Omental fat pad (tissue), 4 donors: ENCODE results near the gene GALNT15. TPM values are rescaled to one million over a fixed set of nuclear protein-coding genes. Genes with fewer than 3 reads are reported as not detected.

ENCODE experiments used
- ATAC-seq: fragments of 150-250 bp; one replicate; pipeline ENCODE4 v1.9.1; 2016; ENCODE audit warnings: mild to moderate bottlenecking, moderate library complexity; ENCODE audit not compliant: low FRiP score
- DNase-seq: peaks from one replicate; pipeline ENCODE4 v3.0.0-alpha.2; 2019; ENCODE audit warnings: low spot score
- total RNA-seq, 4 donors: library from RNA; depleted of rRNA; stranded (reverse); fragments of >200 nt; gene quantifications; one replicate each; pipeline ENCODE4 v1.1.0, GENCODE V29; 2016
- TF ChIP-seq, protein P1 (sequence below), 3 donors: fragments of 450-650 bp; IDR thresholded peaks; one replicate each; pipeline ENCODE4 v1.5.1; 2016 to 2017; ENCODE audit warnings: antibody characterized with exemption in 3 of 3, mild to moderate bottlenecking in 3 of 3, moderate library complexity in 2 of 3

GALNT15 gene
- total RNA-seq, 4 donors from 2014 or later: 135 to 717 (median 384) TPM

DNA sequence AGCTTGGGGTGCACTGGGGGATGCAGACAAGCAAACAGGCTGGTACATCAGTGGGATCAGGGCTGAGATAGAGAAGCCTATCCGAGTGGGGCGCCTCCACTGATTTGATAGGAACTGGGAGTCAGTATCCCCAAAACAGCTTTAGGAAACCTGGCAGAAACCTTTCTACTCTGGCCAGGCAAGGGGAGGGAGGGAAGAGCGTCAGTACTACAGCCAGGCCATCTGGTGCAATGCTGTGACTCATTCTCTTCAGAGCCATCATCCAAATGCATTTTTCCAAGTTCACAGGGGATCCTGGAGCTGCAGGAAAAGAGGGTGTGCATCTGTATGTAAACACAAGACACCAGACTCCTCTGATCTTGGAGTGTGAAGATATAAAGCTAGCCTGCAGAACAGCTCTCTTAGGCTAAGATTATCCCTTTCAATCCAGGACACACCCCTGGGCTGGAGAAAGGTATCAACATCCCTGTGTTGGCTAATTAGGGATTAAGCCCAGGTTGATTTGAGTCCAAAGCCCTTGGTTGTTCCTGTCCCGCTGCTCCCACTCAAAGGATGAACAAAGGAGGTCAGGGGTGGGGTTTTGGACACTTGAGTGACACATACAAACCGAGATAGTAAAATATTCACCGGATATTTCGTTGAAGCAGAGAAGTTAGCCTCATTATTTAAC is 9.3 kb downstream of the GALNT15 start:
- DNase-seq: no peak
- peak; percentile 80 for ATAC-seq

GRCh38 chr3:16186086-16186485 is 11.6 kb downstream of the GALNT15 start:
- no peak for ATAC-seq
- TF ChIP-seq, protein P1, sequence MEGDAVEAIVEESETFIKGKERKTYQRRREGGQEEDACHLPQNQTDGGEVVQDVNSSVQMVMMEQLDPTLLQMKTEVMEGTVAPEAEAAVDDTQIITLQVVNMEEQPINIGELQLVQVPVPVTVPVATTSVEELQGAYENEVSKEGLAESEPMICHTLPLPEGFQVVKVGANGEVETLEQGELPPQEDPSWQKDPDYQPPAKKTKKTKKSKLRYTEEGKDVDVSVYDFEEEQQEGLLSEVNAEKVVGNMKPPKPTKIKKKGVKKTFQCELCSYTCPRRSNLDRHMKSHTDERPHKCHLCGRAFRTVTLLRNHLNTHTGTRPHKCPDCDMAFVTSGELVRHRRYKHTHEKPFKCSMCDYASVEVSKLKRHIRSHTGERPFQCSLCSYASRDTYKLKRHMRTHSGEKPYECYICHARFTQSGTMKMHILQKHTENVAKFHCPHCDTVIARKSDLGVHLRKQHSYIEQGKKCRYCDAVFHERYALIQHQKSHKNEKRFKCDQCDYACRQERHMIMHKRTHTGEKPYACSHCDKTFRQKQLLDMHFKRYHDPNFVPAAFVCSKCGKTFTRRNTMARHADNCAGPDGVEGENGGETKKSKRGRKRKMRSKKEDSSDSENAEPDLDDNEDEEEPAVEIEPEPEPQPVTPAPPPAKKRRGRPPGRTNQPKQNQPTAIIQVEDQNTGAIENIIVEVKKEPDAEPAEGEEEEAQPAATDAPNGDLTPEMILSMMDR (IDR thresholded peaks at IDR 0.05): no peak
- no peak for DNase-seq

More for the DNA sequence above, 9.3 kb downstream of the GALNT15 start:
- TF ChIP-seq, protein P1 (IDR thresholded peaks at IDR 0.05): no peak

- no peak for DNase-seq
- TF ChIP-seq, protein P1 (IDR thresholded peaks at IDR 0.05): no peak
- no peak for ATAC-seq
Measured at GRCh38 chr3:16186565-16186964, 12.1 kb downstream of the GALNT15 start.

GRCh38 chr3:16187213-16187790 is 12.8 kb downstream of the GALNT15 start:
- no peak for DNase-seq
- TF ChIP-seq, protein P1 (IDR thresholded peaks at IDR 0.05): no peak
- ATAC-seq: no peak

DNA sequence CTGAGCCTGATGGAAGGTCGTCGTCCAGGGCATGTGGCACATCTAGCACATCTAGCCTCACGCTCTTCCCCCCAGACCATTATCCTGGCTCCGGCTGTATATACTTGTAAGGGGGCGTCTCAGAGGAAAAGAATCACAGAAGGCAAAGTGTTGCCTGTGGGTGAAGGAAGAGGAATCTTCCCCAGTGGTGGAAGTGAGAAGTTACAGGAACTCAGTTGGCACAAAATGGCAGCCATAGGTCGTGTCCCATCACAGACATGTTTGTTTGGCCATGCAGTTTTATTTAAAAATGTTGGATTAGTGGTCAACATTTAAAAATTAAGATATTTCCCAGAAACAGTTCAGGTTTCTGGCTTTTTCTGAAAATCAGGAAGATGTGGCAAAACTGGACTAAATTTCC is 13.6 kb downstream of the GALNT15 start:
- ATAC-seq: no peak
- TF ChIP-seq, protein P1 (IDR thresholded peaks at IDR 0.05): no peak
- DNase-seq: no peak

- TF ChIP-seq, protein P1 (IDR thresholded peaks at IDR 0.05): no peak
- DNase-seq (no peak), ATAC-seq (no peak)
Measured at GRCh38 chr3:16189201-16189600, 14.7 kb downstream of the GALNT15 start.

GRCh38 chr3:16190704-16191103 is 16.2 kb downstream of the GALNT15 start:
- TF ChIP-seq, protein P1 (IDR thresholded peaks at IDR 0.05): no peak
- ATAC-seq (no peak), DNase-seq (no peak)
